Hepatocyte (in vitro differentiated cells): Measurements from ENCODE around the gene CYB561D1. TPM values are rescaled to one million over a fixed set of nuclear protein-coding genes. Genes with fewer than 3 reads are reported as not detected.

ENCODE experiments used
- DNase-seq: peaks from one replicate; pipeline ENCODE4 v3.0.0-alpha.2; 2016; ENCODE audit warnings: low spot score
- H2AFZ ChIP-seq: fragments of 200-600 bp; sonication (generic); 2 replicates; pipeline ENCODE4 v1.6.0; 2016; ENCODE audit warnings: antibody characterized with exemption, mild to moderate bottlenecking
- H3K27ac ChIP-seq: fragments of 200-600 bp; sonication (generic); 2 replicates; pipeline ENCODE4 v1.5.1; 2016; ENCODE audit warnings: mild to moderate bottlenecking
- H3K27me3 ChIP-seq: fragments of 200-600 bp; sonication (generic); 2 replicates; pipeline ENCODE4 v1.6.1; 2016
- H3K36me3 ChIP-seq: fragments of 200-600 bp; sonication (generic); replicated peaks from 2 replicates; pipeline ENCODE4 v1.5.1; 2016; ENCODE audit warnings: low read depth; ENCODE audit not compliant: insufficient read depth
- H3K4me1 ChIP-seq: fragments of 200-600 bp; sonication (generic); 2 replicates; pipeline ENCODE4 v1.5.1; 2016; ENCODE audit warnings: mild to moderate bottlenecking, moderate library complexity; ENCODE audit not compliant: insufficient read depth
- H3K4me2 ChIP-seq: fragments of 200-600 bp; sonication (generic); 2 replicates; pipeline ENCODE4 v1.6.0; 2016
- H3K4me3 ChIP-seq: fragments of 200-600 bp; sonication (generic); 2 replicates; pipeline ENCODE4 v1.5.1; 2016; ENCODE audit warnings: mild to moderate bottlenecking
- H3K79me2 ChIP-seq: fragments of 200-600 bp; sonication (generic); 2 replicates; pipeline ENCODE4 v1.6.0; 2017; ENCODE audit warnings: mild to moderate bottlenecking
- H3K9me2 ChIP-seq: fragments of 200-600 bp; sonication (generic); replicated peaks from 2 replicates; pipeline ENCODE4 v1.6.0; 2017; ENCODE audit warnings: mild to moderate bottlenecking; ENCODE audit not compliant: insufficient read depth
- H3K9me3 ChIP-seq: fragments of 200-600 bp; sonication (generic); 2 replicates; pipeline ENCODE4 v1.5.1; 2016; ENCODE audit warnings: low read depth, mild to moderate bottlenecking
- H4K20me1 ChIP-seq: fragments of 200-600 bp; sonication (generic); 2 replicates; pipeline ENCODE4 v1.6.0; 2016; ENCODE audit warnings: mild to moderate bottlenecking; ENCODE audit not compliant: insufficient read depth, poor library complexity, severe bottlenecking
- EZH2 ChIP-seq: fragments of 200-600 bp; sonication (generic); IDR thresholded peaks from 2 replicates; pipeline ENCODE4 v1.6.1; 2016; ENCODE audit warnings: antibody characterized with exemption, mild to moderate bottlenecking, borderline replicate concordance
- EZH2phosphoT487 ChIP-seq: fragments of 200-600 bp; sonication (generic); IDR thresholded peaks from one replicate; pipeline ENCODE4 v1.6.1; 2018; ENCODE audit warnings: antibody characterized with exemption, mild to moderate bottlenecking, low read depth, moderate library complexity; ENCODE audit not compliant: unreplicated experiment, severe bottlenecking
- WGBS: methylation state at CpG from one replicate; pipeline ENCODE4 v1.1.6; 2016; ENCODE audit warnings: low lambda C conversion rate; ENCODE audit errors: missing lambda C conversion rate; 5-methylcytosine and 5-hydroxymethylcytosine counted together
- polyA plus RNA-seq: library from polyadenylated mRNA; unstranded; fragments of >200 nt; fragmentation: Nextera tagmentation; extraction: Ambion mirVana; gene quantifications from 2 replicates; pipeline ENCODE4 v1.2.1, GENCODE V29; 2016
- total RNA-seq: library from RNA; depleted of rRNA; stranded (reverse); fragments of >200 nt; gene quantifications from 2 replicates; pipeline ENCODE4 v1.2.3, GENCODE V29; 2014
- TF ChIP-seq, protein P1 (sequence below): fragments of 200-600 bp; sonication (generic); IDR thresholded peaks from 2 replicates; pipeline ENCODE4 v1.5.1; 2016; ENCODE audit warnings: antibody characterized with exemption, mild to moderate bottlenecking; ENCODE audit not compliant: poor library complexity

Gene CYB561D1
- total and polyA plus RNA-seq, 2 experiments from 2014 or later: 4.8 to 6.5 TPM

DNA sequence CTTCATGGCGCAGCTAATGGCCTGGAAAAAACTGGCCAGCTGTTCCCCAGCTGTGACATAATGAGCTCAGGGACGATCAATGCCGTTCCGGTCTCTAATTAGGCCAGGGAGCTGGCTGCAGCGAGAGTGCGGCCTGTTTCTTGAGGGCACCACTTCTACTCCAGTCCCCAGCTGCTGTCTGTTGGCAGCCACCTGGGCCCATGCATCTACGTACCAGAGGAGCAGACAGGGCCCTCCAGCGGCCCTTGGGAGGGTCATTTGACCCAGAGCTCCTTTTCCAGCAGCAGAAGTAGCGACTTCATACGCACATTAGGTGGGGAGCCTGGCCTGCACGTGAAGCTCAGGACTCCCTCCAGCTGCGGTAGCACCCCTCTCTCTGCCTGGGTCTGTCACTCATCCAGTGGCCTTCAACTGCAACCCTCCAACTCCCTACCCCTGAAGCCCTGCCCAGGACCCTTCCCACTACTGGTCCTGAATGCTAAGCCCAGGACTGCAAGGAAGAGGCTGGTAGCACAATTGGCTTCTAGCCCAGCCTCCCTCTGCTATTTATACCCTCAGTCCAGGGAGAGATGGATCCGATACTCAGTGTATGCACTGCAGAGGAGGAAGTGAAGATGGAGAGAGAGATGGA, 36.7 kb downstream of the CYB561D1 start:
- H3K27ac ChIP-seq: no peak overlapping the region
- H2AFZ ChIP-seq: no peak overlapping the region

DNA sequence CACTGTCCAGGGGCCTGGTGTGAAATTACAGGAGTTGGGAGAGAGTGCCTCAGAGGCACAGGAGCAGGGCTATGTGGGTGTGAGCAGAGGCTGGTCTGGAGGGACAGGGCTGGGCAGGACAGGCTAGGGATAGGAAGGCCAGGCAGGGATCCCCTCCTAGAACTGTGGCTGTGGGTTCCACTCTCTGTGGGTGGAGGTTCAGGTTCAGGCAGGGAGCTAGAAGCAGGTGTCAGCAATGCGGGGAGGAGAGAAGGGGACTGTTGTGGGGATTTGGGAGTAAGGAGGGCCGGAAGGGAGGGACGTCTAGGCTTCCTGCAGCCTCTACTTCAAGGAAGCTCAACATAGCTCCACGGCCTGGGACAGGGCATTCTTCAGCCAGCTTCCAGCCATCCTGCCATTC, 37.5 kb downstream of the CYB561D1 start:
- Histone ChIP-seq H3K9me2 (no peaks in the 10 kb centered on the region), H3K4me1 (peaks cover 4% of the 10 kb centered on the region), H3K27ac (no peak overlapping the region), H3K9me3 (no peaks in the 10 kb centered on the region), H4K20me1 (no peaks in the 10 kb centered on the region), H2AFZ (no peak overlapping the region), H3K79me2 (no peaks in the 10 kb centered on the region), H3K36me3 (no peaks in the 10 kb centered on the region), H3K4me3 (no peak overlapping the region), H3K4me2 (no peak overlapping the region), H3K27me3 (no peaks in the 10 kb centered on the region)
- no peak for DNase-seq
- WGBS: 92% methylated on average over 4 of the region's 4 CpGs
- TF ChIP-seq, protein P1, sequence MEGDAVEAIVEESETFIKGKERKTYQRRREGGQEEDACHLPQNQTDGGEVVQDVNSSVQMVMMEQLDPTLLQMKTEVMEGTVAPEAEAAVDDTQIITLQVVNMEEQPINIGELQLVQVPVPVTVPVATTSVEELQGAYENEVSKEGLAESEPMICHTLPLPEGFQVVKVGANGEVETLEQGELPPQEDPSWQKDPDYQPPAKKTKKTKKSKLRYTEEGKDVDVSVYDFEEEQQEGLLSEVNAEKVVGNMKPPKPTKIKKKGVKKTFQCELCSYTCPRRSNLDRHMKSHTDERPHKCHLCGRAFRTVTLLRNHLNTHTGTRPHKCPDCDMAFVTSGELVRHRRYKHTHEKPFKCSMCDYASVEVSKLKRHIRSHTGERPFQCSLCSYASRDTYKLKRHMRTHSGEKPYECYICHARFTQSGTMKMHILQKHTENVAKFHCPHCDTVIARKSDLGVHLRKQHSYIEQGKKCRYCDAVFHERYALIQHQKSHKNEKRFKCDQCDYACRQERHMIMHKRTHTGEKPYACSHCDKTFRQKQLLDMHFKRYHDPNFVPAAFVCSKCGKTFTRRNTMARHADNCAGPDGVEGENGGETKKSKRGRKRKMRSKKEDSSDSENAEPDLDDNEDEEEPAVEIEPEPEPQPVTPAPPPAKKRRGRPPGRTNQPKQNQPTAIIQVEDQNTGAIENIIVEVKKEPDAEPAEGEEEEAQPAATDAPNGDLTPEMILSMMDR: no peak
- TF ChIP-seq EZH2phosphoT487: no peak
- no peak for TF ChIP-seq EZH2

More for the DNA sequence above, 36.7 kb downstream of the CYB561D1 start:
- Histone ChIP-seq H3K27me3 (no peaks in the 10 kb centered on the region), H3K36me3 (no peaks in the 10 kb centered on the region), H3K79me2 (no peaks in the 10 kb centered on the region), H3K4me2 (no peak overlapping the region), H3K9me3 (no peaks in the 10 kb centered on the region), H3K4me1 (peaks cover 4% of the 10 kb centered on the region), H4K20me1 (no peaks in the 10 kb centered on the region), H3K9me2 (no peaks in the 10 kb centered on the region), H3K4me3 (no peak overlapping the region)
- WGBS: 77% methylated on average over 13 of the region's 13 CpGs
- DNase-seq: no peak
- no peak for TF ChIP-seq EZH2phosphoT487
- TF ChIP-seq, protein P1: no peak
- TF ChIP-seq EZH2: no peak

DNA sequence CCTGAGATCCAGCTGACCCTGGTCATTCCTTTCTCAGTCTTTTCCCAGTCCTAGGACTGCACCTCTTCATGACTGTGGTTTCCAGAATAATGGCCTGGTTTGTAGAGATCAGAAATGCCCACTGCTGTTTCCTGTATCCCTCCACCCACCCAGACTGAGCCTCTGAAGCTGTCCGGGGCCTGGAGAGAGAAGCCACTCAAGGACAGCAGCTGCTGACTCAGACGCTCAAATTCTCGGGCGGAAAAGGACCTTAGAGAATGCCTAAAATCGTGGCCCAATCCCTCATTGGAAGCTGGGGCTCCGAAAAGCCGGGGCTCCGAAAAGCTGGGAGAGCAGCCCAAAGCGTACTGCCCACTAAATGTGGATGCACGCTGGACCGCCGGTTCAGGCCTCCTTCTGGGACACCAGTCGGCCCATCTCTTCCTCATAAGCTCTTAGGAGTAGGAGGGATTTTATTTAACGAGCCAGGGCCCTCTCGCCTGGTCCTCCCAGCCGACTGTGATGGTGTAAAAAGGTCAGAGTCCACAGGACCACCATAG, 38.0 kb downstream of the CYB561D1 start:
- Histone ChIP-seq H3K4me2 (no peak overlapping the region), H4K20me1 (no peaks in the 10 kb centered on the region), H2AFZ (no peak overlapping the region), H3K36me3 (no peaks in the 10 kb centered on the region), H3K27ac (no peak overlapping the region), H3K4me1 (peaks cover 4% of the 10 kb centered on the region), H3K79me2 (no peaks in the 10 kb centered on the region), H3K9me3 (no peaks in the 10 kb centered on the region), H3K27me3 (no peaks in the 10 kb centered on the region), H3K9me2 (no peaks in the 10 kb centered on the region), H3K4me3 (no peak overlapping the region)
- WGBS: 68% methylated on average over 16 of the region's 16 CpGs
- TF ChIP-seq, protein P1: no peak
- TF ChIP-seq EZH2 (no peak), EZH2phosphoT487 (no peak)
- DNase-seq: no peak
